A549 (cell line): ENCODE data around the gene DMAC2.

ENCODE experiments used
- CTCF ChIP-seq: fragments of >200 bp; sonication (Bioruptor Twin); formaldehyde crosslinking; IDR thresholded peaks from 3 replicates; pipeline ENCODE4 v1.5.1; 2016
- POLR2A ChIP-seq: IDR thresholded peaks from 2 replicates; pipeline ENCODE4 v1.6.1; 2012; ENCODE audit warnings: mild to moderate bottlenecking, low read length
- POLR2AphosphoS2 ChIP-seq: conservative IDR thresholded peaks from 2 replicates; pipeline ENCODE4 v1.6.1; 2012; ENCODE audit warnings: low read length, improper control_type of control experiment, inconsistent platforms
- RAD21 ChIP-seq, 2 experiments: fragments of >200 bp in 1 of 2; sonication (Bioruptor Twin) in 1 of 2; formaldehyde crosslinking in 1 of 2; IDR thresholded peaks in 1 of 2; conservative IDR thresholded peaks in 1 of 2; 2 replicates in 1 of 2; 3 replicates in 1 of 2; pipeline ENCODE4 v1.6.1; 2012 to 2018; ENCODE audit warnings: inconsistent platforms in 1 of 2
- RNF2 ChIP-seq: fragments of 200-600 bp; sonication (generic); IDR thresholded peaks from 2 replicates; pipeline ENCODE4 v1.6.1; 2016; ENCODE audit warnings: low read depth, mild to moderate bottlenecking, antibody characterized with exemption, moderate library complexity, borderline replicate concordance

GRCh38 chr19:41384351-41384750 lies 55.4 kb downstream of the DMAC2 start:
- no peak for TF ChIP-seq POLR2A
- no peak for TF ChIP-seq CTCF
- no peak for TF ChIP-seq RNF2
- TF ChIP-seq POLR2AphosphoS2 = no peak
- no peak for TF ChIP-seq RAD21 (conservative IDR thresholded peaks at IDR 0.05 in 1 of 2, IDR thresholded peaks at IDR 0.05 in 1 of 2)
